Daoy (cell line): ENCODE data around the gene SMDT1. TPM values are rescaled to one million over a fixed set of nuclear protein-coding genes. Genes with fewer than 3 reads are reported as not detected.
"Not testable (repeated sequence)": the region's sequence is repeated elsewhere in the genome, so short reads cannot be mapped to it uniquely, and the experiment has no call there.

ENCODE experiments used
- DNase-seq: peaks from one replicate; pipeline ENCODE4 v3.0.0-alpha.2; 2015; ENCODE audit warnings: low read depth
- total RNA-seq: library from RNA; depleted of rRNA; stranded (reverse); fragments of >200 nt; shearing (Covaris generic); gene quantifications from 2 replicates; pipeline ENCODE4 v1.2.3, GENCODE V29; 2014; rRNA removed

Gene SMDT1
- total RNA-seq, 1 experiment from 2014 or later, result 6.5 TPM

GRCh38 chr22:42111798-42112197, 32.3 kb downstream of the SMDT1 start:
- no peak for DNase-seq

GRCh38 chr22:42112793-42113192, 33.3 kb downstream of the SMDT1 start:
- not testable (repeated sequence) for DNase-seq

GRCh38 chr22:42114721-42115120, 35.2 kb downstream of the SMDT1 start:
- no peak for DNase-seq

GRCh38 chr22:42115420-42115830, 35.9 kb downstream of the SMDT1 start:
- DNase-seq, result not testable (repeated sequence)

- DNase-seq, result no peak
Observed at GRCh38 chr22:42116848-42117424, 37.4 kb downstream of the SMDT1 start.

GRCh38 chr22:42120231-42121021, 40.9 kb downstream of the SMDT1 start:
- DNase-seq, result not testable (repeated sequence)

- not testable (repeated sequence) for DNase-seq
Observed at GRCh38 chr22:42123529-42123928, 44.0 kb downstream of the SMDT1 start.

GRCh38 chr22:42127606-42128005, 48.1 kb downstream of the SMDT1 start:
- no peak for DNase-seq

GRCh38 chr22:42128007-42128406, 48.5 kb downstream of the SMDT1 start:
- not testable (repeated sequence) for DNase-seq

GRCh38 chr22:42128776-42129694, 49.5 kb downstream of the SMDT1 start:
- not testable (repeated sequence) for DNase-seq

- not testable (repeated sequence) for DNase-seq
Observed at GRCh38 chr22:42130182-42130581, 50.7 kb downstream of the SMDT1 start.

GRCh38 chr22:42130639-42131431, 51.3 kb downstream of the SMDT1 start, which contains the start of gene CYP2D6:
Gene CYP2D6 (minus strand): TSS chr22:42130810. CDS start chr22:42130791, 19 bp downstream.
- DNase-seq, result not testable (repeated sequence)

- no peak for DNase-seq
Observed at GRCh38 chr22:42131562-42131961, 52.1 kb downstream of the SMDT1 start.

GRCh38 chr22:42132457-42132856, 53.0 kb downstream of the SMDT1 start:
- DNase-seq, result no peak

Other genes with a start within 250 kb of the SMDT1 start
- gene SREBF2, start 246.6 kb upstream of the SMDT1 start, total RNA-seq, result 16.1 and 20.5 TPM in 2 replicates
- not detected in 2 replicates for gene SHISA8, start 164.6 kb upstream of the SMDT1 start, total RNA-seq
- gene TNFRSF13C, start 152.9 kb upstream of the SMDT1 start, total RNA-seq, result 0.17 and 0.27 TPM in 2 replicates
- gene CENPM, start 132.5 kb upstream of the SMDT1 start, total RNA-seq, result 44.2 and 57.3 TPM in 2 replicates
- 0.74 and 0.77 TPM in 2 replicates for gene SEPTIN3, start 110.3 kb upstream of the SMDT1 start, total RNA-seq
- gene WBP2NL, start 80.9 kb upstream of the SMDT1 start, total RNA-seq, result not detected in 2 replicates
- gene NAGA, start 8.9 kb upstream of the SMDT1 start, total RNA-seq, result 13.7 and 18.2 TPM in 2 replicates
- gene PHETA2, start 5.5 kb upstream of the SMDT1 start, total RNA-seq, result 8.7 and 14.5 TPM in 2 replicates
- 110 and 161 TPM in 2 replicates for gene NDUFA6, start 11.1 kb downstream of the SMDT1 start, total RNA-seq
- gene CYP2D6, start 51.1 kb downstream of the SMDT1 start, total RNA-seq, result 0.03 and 0.40 TPM in 2 replicates
- gene TCF20, start 191.0 kb downstream of the SMDT1 start, total RNA-seq, result 24.3 and 29.7 TPM in 2 replicates